H1 (cell line): ENCODE measurements around the gene GNA12. TPM values are rescaled to one million over a fixed set of nuclear protein-coding genes. Genes with fewer than 3 reads are reported as not detected.

Experiments used
- CTCF ChIA-PET: fragments of 300-600 bp; sonication (Branson Sonifier 250); formaldehyde crosslinking; loops from one replicate; lab custom pipeline; 2021; ENCODE audit not compliant: partially characterized antibody; lab: Charles Lee
- POLR2A ChIA-PET: fragments of 300-600 bp; sonication (Branson Sonifier 250); formaldehyde crosslinking; loops from one replicate; lab custom pipeline; 2021; ENCODE audit warnings: inconsistent platforms; ENCODE audit not compliant: partially characterized antibody; lab: Charles Lee
- DNase-seq, 2 experiments: peaks; one replicate each; pipeline versions ENCODE4 v3.0.0 to v3.0.0-alpha.2; 2010 to 2022; ENCODE audit warnings: low spot score in 2 of 2, low read depth in 1 of 2, mixed read lengths in 1 of 2
- FAIRE-seq: peaks from 2 replicates; lab custom pipeline; 2011; peaks lifted over from hg19 to GRCh38; lab: Jason Lieb, UNC
- H2AFZ ChIP-seq: 2 replicates; pipeline ENCODE4 v1.8.1; 2012; ENCODE audit warnings: low read length, inconsistent platforms
- H2AK5ac ChIP-seq: 2 replicates; pipeline ENCODE4 v1.6.1; 2013; ENCODE audit warnings: low read depth, low read length
- H2BK120ac ChIP-seq: replicated peaks from 2 replicates; pipeline ENCODE3; 2013; ENCODE audit warnings: low read depth, low read length, inconsistent platforms
- H2BK12ac ChIP-seq: 2 replicates; pipeline ENCODE4 v1.6.1; 2013; ENCODE audit warnings: low read depth, low read length
- H2BK15ac ChIP-seq: 2 replicates; pipeline ENCODE4 v1.6.1; 2013; ENCODE audit warnings: low read length
- H2BK20ac ChIP-seq: 2 replicates; pipeline ENCODE4 v1.6.1; 2013; ENCODE audit warnings: low read length
- H2BK5ac ChIP-seq: 2 replicates; pipeline ENCODE4 v1.6.1; 2013; ENCODE audit warnings: low read depth, low read length
- H3K14ac ChIP-seq: 2 replicates; pipeline ENCODE4 v1.6.1; 2013; ENCODE audit warnings: inconsistent platforms; ENCODE audit not compliant: insufficient read length
- H3K18ac ChIP-seq: 2 replicates; pipeline ENCODE4 v1.6.1; 2013; ENCODE audit warnings: low read length; ENCODE audit errors: extremely low read depth
- H3K23ac ChIP-seq: 2 replicates; pipeline ENCODE4 v1.6.1; 2013; ENCODE audit warnings: inconsistent platforms; ENCODE audit not compliant: insufficient read length
- H3K23me2 ChIP-seq: 2 replicates; pipeline ENCODE4 v1.6.1; 2013; ENCODE audit warnings: low read depth, low read length
- H3K27ac ChIP-seq: 2 replicates; pipeline ENCODE4 v1.6.1; 2011; ENCODE audit warnings: low read depth, low read length, inconsistent platforms
- H3K27me3 ChIP-seq, 4 experiments: replicated peaks in 1 of 4; 1 replicate in 1 of 4; 2 replicates in 3 of 4; pipeline versions ENCODE4 v1.6.1 to v1.8.1; 2011 to 2013; ENCODE audit warnings: low read length in 3 of 4, mild to moderate bottlenecking in 3 of 4, inconsistent platforms in 2 of 4, mixed read lengths in 2 of 4, moderate library complexity in 1 of 4; ENCODE audit not compliant: control insufficient read depth in 3 of 4, insufficient read depth in 3 of 4; ENCODE audit errors: extremely low read depth in 1 of 4
- H3K36me3 ChIP-seq, 4 experiments: 2 replicates each; pipeline versions ENCODE4 v1.6.1 to v1.8.1; 2011 to 2013; ENCODE audit warnings: mild to moderate bottlenecking in 4 of 4, low read length in 3 of 4, moderate library complexity in 2 of 4, control low read depth in 1 of 4, inconsistent platforms in 1 of 4; ENCODE audit not compliant: insufficient read depth in 4 of 4, control insufficient read depth in 2 of 4
- H3K4ac ChIP-seq: replicated peaks from 2 replicates; pipeline ENCODE3; 2013; ENCODE audit warnings: low read length, low read depth, mixed read lengths, inconsistent platforms; ENCODE audit not compliant: insufficient read length
- H3K4me1 ChIP-seq, 4 experiments: replicated peaks in 1 of 4; 1 replicate in 1 of 4; 2 replicates in 3 of 4; pipeline versions ENCODE4 v1.6.1 to v1.8.1; 2011 to 2013; ENCODE audit warnings: low read length in 3 of 4, inconsistent platforms in 2 of 4, mixed read lengths in 1 of 4; ENCODE audit not compliant: insufficient read depth in 4 of 4, control insufficient read depth in 3 of 4
- H3K4me2 ChIP-seq, 2 experiments: 2 replicates each; pipeline versions ENCODE4 v1.6.1 to v1.8.1; 2011 to 2013; ENCODE audit warnings: low read depth in 2 of 2, low read length in 2 of 2, control low read depth in 1 of 2, inconsistent platforms in 1 of 2, mild to moderate bottlenecking in 1 of 2; ENCODE audit not compliant: insufficient read depth in 1 of 2
- H3K4me3 ChIP-seq, 4 experiments: fragments of 200-600, 300-600 bp in 1 of 4; sonication (generic), shearing (Covaris generic), sonication (Bioruptor Twin) in 1 of 4; 2 replicates each; pipeline versions ENCODE4 v1.5.1 to v1.8.1; 2011 to 2016; ENCODE audit warnings: low read length in 4 of 4, low read depth in 3 of 4, control low read depth in 2 of 4, inconsistent platforms in 2 of 4, mild to moderate bottlenecking in 2 of 4, mixed read lengths in 1 of 4, moderate library complexity in 1 of 4; ENCODE audit not compliant: insufficient read depth in 2 of 4; ENCODE audit errors: extremely low read depth in 1 of 4
- H3K56ac ChIP-seq: replicated peaks from 2 replicates; pipeline ENCODE3; 2013; ENCODE audit warnings: low read depth, mild to moderate bottlenecking, mixed read lengths, low read length, inconsistent platforms; ENCODE audit not compliant: insufficient read length
- H3K79me1 ChIP-seq: 2 replicates; pipeline ENCODE4 v1.6.1; 2013; ENCODE audit warnings: low read depth, low read length, control low read depth
- H3K79me2 ChIP-seq, 2 experiments: 2 replicates each; pipeline versions ENCODE4 v1.6.1 to v1.8.1; 2012 to 2013; ENCODE audit warnings: low read length in 2 of 2, mild to moderate bottlenecking in 2 of 2, inconsistent platforms in 1 of 2; ENCODE audit not compliant: insufficient read depth in 2 of 2, control insufficient read depth in 1 of 2
- H3K9ac ChIP-seq, 4 experiments: replicated peaks in 1 of 4; 1 replicate in 1 of 4; 2 replicates in 3 of 4; pipeline versions ENCODE4 v1.6.1 to v1.8.1; 2011 to 2013; ENCODE audit warnings: low read depth in 3 of 4, low read length in 3 of 4, control low read depth in 2 of 4, mild to moderate bottlenecking in 2 of 4, moderate library complexity in 2 of 4, inconsistent platforms in 1 of 4; ENCODE audit errors: extremely low read depth in 1 of 4
- H3K9me3 ChIP-seq, 2 experiments: 2 replicates each; pipeline versions ENCODE4 v1.6.1 to v1.8.1; 2012 to 2013; ENCODE audit warnings: mild to moderate bottlenecking in 2 of 2, moderate library complexity in 2 of 2, control low read depth in 1 of 2, inconsistent platforms in 1 of 2, low read depth in 1 of 2, low read length in 1 of 2, mixed read lengths in 1 of 2; ENCODE audit not compliant: insufficient read depth in 2 of 2
- H4K20me1 ChIP-seq, 2 experiments: replicated peaks in 1 of 2; 2 replicates each; pipeline versions ENCODE3 to v1.8.1; 2011 to 2013; ENCODE audit warnings: inconsistent platforms in 2 of 2, low read length in 2 of 2, mild to moderate bottlenecking in 1 of 2; ENCODE audit not compliant: insufficient read depth in 2 of 2, control insufficient read depth in 1 of 2
- H4K5ac ChIP-seq: 2 replicates; pipeline ENCODE4 v1.6.1; 2013; ENCODE audit warnings: low read length, low read depth, mixed read lengths, inconsistent platforms; ENCODE audit not compliant: insufficient read length
- H4K8ac ChIP-seq: 2 replicates; pipeline ENCODE4 v1.8.0; 2013; ENCODE audit warnings: mild to moderate bottlenecking, moderate library complexity, low read length, inconsistent platforms; ENCODE audit not compliant: insufficient read depth; ENCODE audit errors: extremely low read depth
- H4K91ac ChIP-seq: replicated peaks from 2 replicates; pipeline ENCODE3; 2013; ENCODE audit warnings: low read length, mixed read lengths, inconsistent platforms; ENCODE audit not compliant: insufficient read length
- BACH1 ChIP-seq: IDR thresholded peaks from 2 replicates; pipeline ENCODE4 v1.6.1; 2012; ENCODE audit warnings: low read length, improper control_type of control experiment
- whole genome bisulfite sequencing, 2 experiments: shearing (Covaris generic) in 1 of 2; methylation state at CpG; one replicate each; pipeline versions ENCODE4 v1.1.6 to v1.1.7; 2013 to 2015; ENCODE audit warnings: low lambda C conversion rate in 2 of 2, mixed read lengths in 2 of 2, inconsistent platforms in 1 of 2, low coverage in 1 of 2, missing lambda C conversion rate in 1 of 2; ENCODE audit not compliant: insufficient replicate concordance in 2 of 2, insufficient coverage in 1 of 2, insufficient read length in 1 of 2; ENCODE audit errors: extremely low coverage in 1 of 2, missing lambda C conversion rate in 1 of 2; 5-methylcytosine and 5-hydroxymethylcytosine counted together
- polyA plus RNA-seq, 7 experiments: library from polyadenylated mRNA; depleted of rRNA in 3 of 7; stranded (reverse) in 5 of 7; unstranded in 2 of 7; fragments of >200 nt in 5 of 7; fragments of 200-250 nt in 2 of 7; gene quantifications; 1 replicate in 5 of 7; 2 replicates in 1 of 7; 4 replicates in 1 of 7; pipeline versions ENCODE4 v1.2.1 to v1.2.3, GENCODE V29; 2011 to 2013; ENCODE audit warnings: missing spikeins in 2 of 7, mixed read lengths in 2 of 7
- total RNA-seq: library from RNA; stranded (reverse); fragmentation: NEBNext Ultra II Directional; extraction: Animal tissue kit (Norgen Biotek cat#: 25700); gene quantifications from 2 replicates; pipeline ENCODE4 v1.2.1, GENCODE V29; 2021

The GNA12 gene
- total and polyA plus RNA-seq, 2 of the 8 experiments (the other 6 are each of a cell fraction or from before 2014, with no cell fraction given): 96.5 to 109 TPM

- Histone ChIP-seq H4K91ac (no peak overlapping the region), H2BK120ac (no peak overlapping the region), H3K27me3 (no peaks in the 10 kb centered on the region), H4K5ac (no peak overlapping the region), H3K36me3 (no peaks in the 10 kb centered on the region), H2BK15ac (0 out of 2 replicates have a peak overlapping the region, but pooled peaks have one; percentile 72), H3K56ac (no peak overlapping the region), H3K23ac (no peak overlapping the region), H3K4me2 (no peak overlapping the region), H3K23me2 (no peaks in the 10 kb centered on the region), H3K27ac (no peak overlapping the region), H4K8ac (peak overlapping the region; percentile 71), H3K9me3 (no peaks in the 10 kb centered on the region), H3K79me1 (no peaks in the 10 kb centered on the region; the same call in 1 of the 2 replicates), H2BK20ac (0 out of 2 replicates have a peak overlapping the region, but pooled peaks have one; percentile 48), H2AK5ac (no peak overlapping the region), H3K4me1 (peaks cover 0 to 14% (median 5%) of the 10 kb centered on the region in 4 experiments; a peak in 6 of 7 replicates), H3K4me3 (no peak overlapping the region), H4K20me1 (no peaks in the 10 kb centered on the region), H3K14ac (no peak overlapping the region), H3K4ac (no peak overlapping the region), H3K18ac (no peak overlapping the region; the same call in 1 of the 2 replicates), H3K9ac (no peak overlapping the region), H2AFZ (peak overlapping the region; percentile 78), H3K79me2 (no peaks in the 10 kb centered on the region), H2BK12ac (0 out of 2 replicates have a peak overlapping the region, but pooled peaks have one; percentile 1), H2BK5ac (peak overlapping the region; percentile 57; the same call in 1 of the 2 replicates)
- WGBS, 2 experiments: 70% methylated on average over 8 of the region's 10 CpGs; no CpG with 5 or more reads in 1 of the 2 experiments
- no peak for DNase-seq
- CTCF ChIA-PET: interaction anchor here (0.6 kb wide), 1 partner anchor 885 kb away, joined by 3 read pairs; no protein-coding TSS in a partner anchor
- POLR2A ChIA-PET: interaction anchor here (0.7 to 1.4 kb wide), 6 partner anchors 8 to 52 kb away, joined by 3 to 4 read pairs (median 3); no protein-coding TSS in a partner anchor
- FAIRE-seq: no peak
- no peak for TF ChIP-seq BACH1
Measured at GRCh38 chr7:2870471-2870931, 26.4 kb upstream of the GNA12 start.
